ENCODE data around the gene PDE8B.

PDE8B gene

GRCh38 chr5:77168161-77168878 lies 42.2 kb upstream of the PDE8B start:
- DNase-seq (ENCODE audit: low spot score), result no peak
- WGBS, 2 donors (ENCODE audit: extremely low coverage in 2 of 2, insufficient read length in 2 of 2, insufficient replicate concordance in 1 of 2), result no CpG with 5 or more reads among the region's 9 CpGs

GRCh38 chr5:77168879-77169244 lies 41.6 kb upstream of the PDE8B start:
- Histone ChIP-seq H3K36me3 (replicated peaks in 1 of 2; ENCODE audit: control insufficient read depth in 2 of 2, insufficient read depth in 2 of 2, low read length in 2 of 2) (no peaks in the 10 kb centered on the region), H3K9me3 (replicated peaks in 1 of 2; ENCODE audit: control insufficient read depth in 2 of 2, insufficient read depth in 1 of 2, low read depth in 1 of 2, low read length in 2 of 2) (no peaks in the 10 kb centered on the region), H3K18ac (ENCODE audit: low read length) (no peak overlapping the region), H4K8ac (ENCODE audit: low read depth, low read length) (no peak overlapping the region), H3K14ac (ENCODE audit: low read length) (no peak overlapping the region), H3K79me1 (ENCODE audit: low read depth, low read length) (no peaks in the 10 kb centered on the region), H3K4me3 (ENCODE audit: low read length in 2 of 2) (no peak overlapping the region), H3K4me2 (ENCODE audit: insufficient read depth, low read length, poor library complexity, severe bottlenecking) (no peak overlapping the region), H2BK15ac (ENCODE audit: low read length) (no peak overlapping the region), H2BK12ac (ENCODE audit: low read length) (no peak overlapping the region), H3K27me3 (ENCODE audit: control insufficient read depth in 3 of 3, insufficient read depth in 3 of 3, low read depth in 1 of 3, low read length in 3 of 3) (peaks cover 0 to 4% (median 0%) of the 10 kb centered on the region in 3 experiments), H3K27ac (replicated peaks; ENCODE audit: low read length) (no peak overlapping the region), H2AFZ (ENCODE audit: low read length) (no peak overlapping the region), H2BK5ac (ENCODE audit: low read length) (no peak overlapping the region), H2BK120ac (ENCODE audit: low read depth, low read length) (no peak overlapping the region), H3K4ac (ENCODE audit: low read length) (no peak overlapping the region), H3K9ac (ENCODE audit: low read depth, low read length, poor library complexity) (no peak overlapping the region), H3K4me1 (ENCODE audit: control insufficient read depth in 2 of 2, insufficient read depth in 1 of 2, low read depth in 1 of 2, low read length in 2 of 2) (no peaks in the 10 kb centered on the region), H3K23ac (ENCODE audit: low read depth, low read length, poor library complexity) (no peak overlapping the region), H4K91ac (ENCODE audit: low read depth, low read length, poor library complexity) (no peak overlapping the region), H2AK5ac (ENCODE audit: low read depth, low read length) (no peak overlapping the region)
- DNase-seq (ENCODE audit: low spot score), result no peak
- WGBS, 2 donors (ENCODE audit: extremely low coverage in 2 of 2, insufficient read length in 2 of 2, insufficient replicate concordance in 1 of 2), result no CpG with 5 or more reads among the region's 3 CpGs

More at GRCh38 chr5:77168161-77168878, 42.2 kb upstream of the PDE8B start:
- H3K79me1 ChIP-seq (ENCODE audit: low read depth, low read length), result no peaks in the 10 kb centered on the region
- no peak overlapping the region for H3K4me3 ChIP-seq (ENCODE audit: low read length in 2 of 2)
- H4K8ac ChIP-seq (ENCODE audit: low read depth, low read length), result no peak overlapping the region
- H2BK5ac ChIP-seq (ENCODE audit: low read length), result no peak overlapping the region
- H4K91ac ChIP-seq (ENCODE audit: low read depth, low read length, poor library complexity), result no peak overlapping the region
- peaks cover 0 to 4% (median 0%) of the 10 kb centered on the region in 3 experiments for H3K27me3 ChIP-seq (ENCODE audit: control insufficient read depth in 3 of 3, insufficient read depth in 3 of 3, low read depth in 1 of 3, low read length in 3 of 3)
- no peak overlapping the region for H3K9ac ChIP-seq (ENCODE audit: low read depth, low read length, poor library complexity)
- no peak overlapping the region for H2BK120ac ChIP-seq (ENCODE audit: low read depth, low read length)
- H2BK15ac ChIP-seq (ENCODE audit: low read length), result no peak overlapping the region
- H3K23ac ChIP-seq (ENCODE audit: low read depth, low read length, poor library complexity), result peak overlapping the region; percentile 34
- H3K9me3 ChIP-seq (replicated peaks in 1 of 2; ENCODE audit: control insufficient read depth in 2 of 2, insufficient read depth in 1 of 2, low read depth in 1 of 2, low read length in 2 of 2), result no peaks in the 10 kb centered on the region
- H3K14ac ChIP-seq (ENCODE audit: low read length), result no peak overlapping the region
- H3K27ac ChIP-seq (replicated peaks; ENCODE audit: low read length), result no peak overlapping the region
- H3K4me2 ChIP-seq (ENCODE audit: insufficient read depth, low read length, poor library complexity, severe bottlenecking), result no peak overlapping the region
- H3K18ac ChIP-seq (ENCODE audit: low read length), result peak overlapping the region; percentile 11
- H3K4ac ChIP-seq (ENCODE audit: low read length), result no peak overlapping the region
- H2AFZ ChIP-seq (ENCODE audit: low read length), result no peak overlapping the region
- no peak overlapping the region for H2BK12ac ChIP-seq (ENCODE audit: low read length)
- H3K36me3 ChIP-seq (replicated peaks in 1 of 2; ENCODE audit: control insufficient read depth in 2 of 2, insufficient read depth in 2 of 2, low read length in 2 of 2), result no peaks in the 10 kb centered on the region
- no peak overlapping the region for H2AK5ac ChIP-seq (ENCODE audit: low read depth, low read length)
- H3K4me1 ChIP-seq (ENCODE audit: control insufficient read depth in 2 of 2, insufficient read depth in 1 of 2, low read depth in 1 of 2, low read length in 2 of 2), result no peaks in the 10 kb centered on the region

- H3K27ac ChIP-seq (replicated peaks; ENCODE audit: low read length), result no peak overlapping the region
- H2AFZ ChIP-seq (ENCODE audit: low read length), result no peak overlapping the region
- H3K4me1 ChIP-seq (ENCODE audit: control insufficient read depth in 2 of 2, insufficient read depth in 1 of 2, low read depth in 1 of 2, low read length in 2 of 2), result no peaks in the 10 kb centered on the region
- no peaks in the 10 kb centered on the region for H3K79me1 ChIP-seq (ENCODE audit: low read depth, low read length)
- H3K4ac ChIP-seq (ENCODE audit: low read length), result no peak overlapping the region
- H3K4me3 ChIP-seq (ENCODE audit: low read length in 2 of 2), result no peak overlapping the region
- no peak overlapping the region for H2BK12ac ChIP-seq (ENCODE audit: low read length)
- H2AK5ac ChIP-seq (ENCODE audit: low read depth, low read length), result no peak overlapping the region
- no peak overlapping the region for H4K8ac ChIP-seq (ENCODE audit: low read depth, low read length)
- DNase-seq (ENCODE audit: low spot score), result no peak
- H4K91ac ChIP-seq (ENCODE audit: low read depth, low read length, poor library complexity), result no peak overlapping the region
- no peak overlapping the region for H3K14ac ChIP-seq (ENCODE audit: low read length)
- H3K9me3 ChIP-seq (replicated peaks in 1 of 2; ENCODE audit: control insufficient read depth in 2 of 2, insufficient read depth in 1 of 2, low read depth in 1 of 2, low read length in 2 of 2), result no peaks in the 10 kb centered on the region
- no peak overlapping the region for H3K9ac ChIP-seq (ENCODE audit: low read depth, low read length, poor library complexity)
- WGBS, 2 donors (ENCODE audit: extremely low coverage in 2 of 2, insufficient read length in 2 of 2, insufficient replicate concordance in 1 of 2), result no CpG with 5 or more reads among the region's 6 CpGs
- no peak overlapping the region for H2BK120ac ChIP-seq (ENCODE audit: low read depth, low read length)
- no peak overlapping the region for H3K23ac ChIP-seq (ENCODE audit: low read depth, low read length, poor library complexity)
- H3K18ac ChIP-seq (ENCODE audit: low read length), result no peak overlapping the region
- no peak overlapping the region for H2BK5ac ChIP-seq (ENCODE audit: low read length)
- H3K27me3 ChIP-seq (ENCODE audit: control insufficient read depth in 3 of 3, insufficient read depth in 3 of 3, low read depth in 1 of 3, low read length in 3 of 3), result peaks cover 0 to 15% (median 0%) of the 10 kb centered on the region in 3 experiments
- no peaks in the 10 kb centered on the region for H3K36me3 ChIP-seq (replicated peaks in 1 of 2; ENCODE audit: control insufficient read depth in 2 of 2, insufficient read depth in 2 of 2, low read length in 2 of 2)
- H2BK15ac ChIP-seq (ENCODE audit: low read length), result no peak overlapping the region
- H3K4me2 ChIP-seq (ENCODE audit: insufficient read depth, low read length, poor library complexity, severe bottlenecking), result no peak overlapping the region
Measured at GRCh38 chr5:77170196-77170890, 40.1 kb upstream of the PDE8B start.

GRCh38 chr5:77171141-77171910 lies 39.2 kb upstream of the PDE8B start:
- no CpG with 5 or more reads among the region's 7 CpGs for WGBS, 2 donors (ENCODE audit: extremely low coverage in 2 of 2, insufficient read length in 2 of 2, insufficient replicate concordance in 1 of 2)
- Histone ChIP-seq H3K27ac (replicated peaks; ENCODE audit: low read length) (no peak overlapping the region), H3K4me1 (ENCODE audit: control insufficient read depth in 2 of 2, insufficient read depth in 1 of 2, low read depth in 1 of 2, low read length in 2 of 2) (no peaks in the 10 kb centered on the region), H4K8ac (ENCODE audit: low read depth, low read length) (no peak overlapping the region), H3K4ac (ENCODE audit: low read length) (no peak overlapping the region), H2BK12ac (ENCODE audit: low read length) (no peak overlapping the region), H2AK5ac (ENCODE audit: low read depth, low read length) (no peak overlapping the region), H2AFZ (ENCODE audit: low read length) (no peak overlapping the region), H3K14ac (ENCODE audit: low read length) (no peak overlapping the region), H3K23ac (ENCODE audit: low read depth, low read length, poor library complexity) (no peak overlapping the region), H3K27me3 (ENCODE audit: control insufficient read depth in 3 of 3, insufficient read depth in 3 of 3, low read depth in 1 of 3, low read length in 3 of 3) (peaks cover 0 to 22% (median 0%) of the 10 kb centered on the region in 3 experiments), H2BK5ac (ENCODE audit: low read length) (no peak overlapping the region), H2BK15ac (ENCODE audit: low read length) (no peak overlapping the region), H2BK120ac (ENCODE audit: low read depth, low read length) (no peak overlapping the region), H3K9ac (ENCODE audit: low read depth, low read length, poor library complexity) (no peak overlapping the region), H3K9me3 (replicated peaks in 1 of 2; ENCODE audit: control insufficient read depth in 2 of 2, insufficient read depth in 1 of 2, low read depth in 1 of 2, low read length in 2 of 2) (no peaks in the 10 kb centered on the region), H3K4me2 (ENCODE audit: insufficient read depth, low read length, poor library complexity, severe bottlenecking) (no peak overlapping the region), H3K4me3 (ENCODE audit: low read length in 2 of 2) (no peak overlapping the region), H3K79me1 (ENCODE audit: low read depth, low read length) (no peaks in the 10 kb centered on the region), H4K91ac (ENCODE audit: low read depth, low read length, poor library complexity) (no peak overlapping the region), H3K36me3 (replicated peaks in 1 of 2; ENCODE audit: control insufficient read depth in 2 of 2, insufficient read depth in 2 of 2, low read length in 2 of 2) (no peaks in the 10 kb centered on the region), H3K18ac (ENCODE audit: low read length) (no peak overlapping the region)
- no peak for DNase-seq (ENCODE audit: low spot score)
